GM19463 (cell line): ENCODE data around the gene SAMMSON.
A peak's percentile ranks its signal among the peaks of the same experiment; 100 is the strongest.

Experiments
- ATAC-seq: cut with Tn5 transposase; IDR thresholded peaks from one replicate; pipeline ENCODE4 v1.9.1; 2021; ENCODE audit warnings: mild to moderate bottlenecking, moderate library complexity; ENCODE audit not compliant: unreplicated experiment

The SAMMSON gene

GRCh38 chr3:70085613-70086012 is 86.1 kb downstream of the SAMMSON start:
- no peak for ATAC-seq

GRCh38 chr3:70086336-70086735 is 86.8 kb downstream of the SAMMSON start:
- no peak for ATAC-seq

- no peak for ATAC-seq
These were observed 90.9 kb downstream of the SAMMSON start for GRCh38 chr3:70090322-70090913.

- no peak for ATAC-seq
These were observed 94.7 kb downstream of the SAMMSON start for GRCh38 chr3:70094197-70094596.

GRCh38 chr3:70095260-70095659 is 95.7 kb downstream of the SAMMSON start:
- ATAC-seq: no peak

GRCh38 chr3:70096376-70097066 is 97.0 kb downstream of the SAMMSON start:
- peak; percentile 95 for ATAC-seq

- no peak for ATAC-seq
These were observed 97.6 kb downstream of the SAMMSON start for GRCh38 chr3:70097084-70097483.

- ATAC-seq: peak; percentile 68
These were observed 108.5 kb downstream of the SAMMSON start for GRCh38 chr3:70108072-70108471.

GRCh38 chr3:70108546-70108945 is 109.0 kb downstream of the SAMMSON start:
- no peak for ATAC-seq

- no peak for ATAC-seq
These were observed 110.5 kb downstream of the SAMMSON start for GRCh38 chr3:70110066-70110465.

GRCh38 chr3:70111411-70111810 is 111.9 kb downstream of the SAMMSON start:
- no peak for ATAC-seq

- no peak for ATAC-seq
These were observed 113.2 kb downstream of the SAMMSON start for GRCh38 chr3:70112751-70113150.

- ATAC-seq: no peak
These were observed 114.9 kb downstream of the SAMMSON start for GRCh38 chr3:70114431-70114830.

GRCh38 chr3:70119879-70120278 is 120.3 kb downstream of the SAMMSON start:
- ATAC-seq: no peak
